ENCODE results near the gene CSRP1. TPM values are rescaled to one million over a fixed set of nuclear protein-coding genes. Genes with fewer than 3 reads are reported as not detected.
"Not testable (repeated sequence)": the region's sequence is repeated elsewhere in the genome, so short reads cannot be mapped to it uniquely, and the experiment has no call there.

Gene CSRP1
- polyA plus RNA-seq, 1 donor: 37.0 TPM

- DNase-seq: no peak
Observed at GRCh38 chr1:201496296-201496690, 10.6 kb downstream of the CSRP1 start.

GRCh38 chr1:201495551-201496295 lies 11.2 kb downstream of the CSRP1 start:
- peak; percentile 77 for DNase-seq

- no peak for DNase-seq
Observed at GRCh38 chr1:201493757-201494617, 12.9 kb downstream of the CSRP1 start.

- DNase-seq: not testable (repeated sequence)
Observed at GRCh38 chr1:201493026-201493656, 13.8 kb downstream of the CSRP1 start.

- DNase-seq: no peak
Observed at GRCh38 chr1:201491896-201492511, 14.9 kb downstream of the CSRP1 start.

GRCh38 chr1:201490708-201491131 lies 16.2 kb downstream of the CSRP1 start:
- DNase-seq: no peak

GRCh38 chr1:201489643-201490261 lies 17.2 kb downstream of the CSRP1 start:
- DNase-seq: no peak

- DNase-seq: no peak
Observed at GRCh38 chr1:201488830-201489589, 17.9 kb downstream of the CSRP1 start.

GRCh38 chr1:201487742-201488141 lies 19.2 kb downstream of the CSRP1 start:
- DNase-seq: no peak

GRCh38 chr1:201486187-201486586 lies 20.7 kb downstream of the CSRP1 start:
- no peak for DNase-seq

- DNase-seq: no peak
Observed at GRCh38 chr1:201485184-201485774, 21.6 kb downstream of the CSRP1 start.

GRCh38 chr1:201483373-201483949 lies 23.5 kb downstream of the CSRP1 start:
- no peak for DNase-seq

- no peak for DNase-seq
Observed at GRCh38 chr1:201482755-201483154, 24.2 kb downstream of the CSRP1 start.

- DNase-seq: peak; percentile 77
Observed at GRCh38 chr1:201481761-201482493, 25.0 kb downstream of the CSRP1 start.

GRCh38 chr1:201481004-201481380 lies 25.9 kb downstream of the CSRP1 start:
- DNase-seq: no peak

GRCh38 chr1:201480231-201481003 lies 26.5 kb downstream of the CSRP1 start:
- DNase-seq: no peak

- DNase-seq: no peak
Observed at GRCh38 chr1:201479201-201479730, 27.7 kb downstream of the CSRP1 start.

GRCh38 chr1:201478666-201479065 lies 28.3 kb downstream of the CSRP1 start:
- not testable (repeated sequence) for DNase-seq

All from hindlimb muscle (tissue), 1 donor.